NT2/D1 (cell line): ENCODE data around the gene EXOC3L4.
A peak's percentile ranks its signal among the peaks of the same experiment; 100 is the strongest.

Experiments
- DNase-seq: peaks from one replicate; pipeline ENCODE4 v3.0.0-alpha.2; 2011; ENCODE audit warnings: low read depth, low spot score
- H3K27me3 ChIP-seq: 2 replicates; pipeline ENCODE4 v1.6.0; 2011; ENCODE audit warnings: mild to moderate bottlenecking; ENCODE audit not compliant: insufficient read length, insufficient read depth
- H3K36me3 ChIP-seq: 2 replicates; pipeline ENCODE4 v1.6.1; 2011; ENCODE audit warnings: mild to moderate bottlenecking, low read length, mixed read lengths; ENCODE audit not compliant: insufficient read depth, insufficient read length
- H3K4me1 ChIP-seq: 2 replicates; pipeline ENCODE4 v1.5.1; 2011; ENCODE audit not compliant: insufficient read depth, insufficient read length
- H3K4me3 ChIP-seq: 2 replicates; pipeline ENCODE4 v1.5.1; 2011; ENCODE audit warnings: low read depth; ENCODE audit not compliant: insufficient read length
- H3K9ac ChIP-seq: 2 replicates; pipeline ENCODE4 v1.6.0; 2011; ENCODE audit warnings: low read depth; ENCODE audit not compliant: insufficient read length
- H3K9me3 ChIP-seq: 2 replicates; pipeline ENCODE4 v1.5.1; 2011; ENCODE audit warnings: mild to moderate bottlenecking, low read length; ENCODE audit not compliant: insufficient read depth
- SUZ12 ChIP-seq: IDR thresholded peaks from 2 replicates; pipeline ENCODE4 v1.6.1; 2011; ENCODE audit not compliant: insufficient read length, insufficient read depth; ENCODE audit errors: extremely low read depth
- YY1 ChIP-seq: IDR thresholded peaks from 2 replicates; pipeline ENCODE4 v1.6.1; 2011; ENCODE audit not compliant: insufficient read length, insufficient read depth
- ZNF274 ChIP-seq: IDR thresholded peaks from 2 replicates; pipeline ENCODE4 v1.6.1; 2011; ENCODE audit warnings: mild to moderate bottlenecking, low read depth, low read length

The EXOC3L4 gene

DNA sequence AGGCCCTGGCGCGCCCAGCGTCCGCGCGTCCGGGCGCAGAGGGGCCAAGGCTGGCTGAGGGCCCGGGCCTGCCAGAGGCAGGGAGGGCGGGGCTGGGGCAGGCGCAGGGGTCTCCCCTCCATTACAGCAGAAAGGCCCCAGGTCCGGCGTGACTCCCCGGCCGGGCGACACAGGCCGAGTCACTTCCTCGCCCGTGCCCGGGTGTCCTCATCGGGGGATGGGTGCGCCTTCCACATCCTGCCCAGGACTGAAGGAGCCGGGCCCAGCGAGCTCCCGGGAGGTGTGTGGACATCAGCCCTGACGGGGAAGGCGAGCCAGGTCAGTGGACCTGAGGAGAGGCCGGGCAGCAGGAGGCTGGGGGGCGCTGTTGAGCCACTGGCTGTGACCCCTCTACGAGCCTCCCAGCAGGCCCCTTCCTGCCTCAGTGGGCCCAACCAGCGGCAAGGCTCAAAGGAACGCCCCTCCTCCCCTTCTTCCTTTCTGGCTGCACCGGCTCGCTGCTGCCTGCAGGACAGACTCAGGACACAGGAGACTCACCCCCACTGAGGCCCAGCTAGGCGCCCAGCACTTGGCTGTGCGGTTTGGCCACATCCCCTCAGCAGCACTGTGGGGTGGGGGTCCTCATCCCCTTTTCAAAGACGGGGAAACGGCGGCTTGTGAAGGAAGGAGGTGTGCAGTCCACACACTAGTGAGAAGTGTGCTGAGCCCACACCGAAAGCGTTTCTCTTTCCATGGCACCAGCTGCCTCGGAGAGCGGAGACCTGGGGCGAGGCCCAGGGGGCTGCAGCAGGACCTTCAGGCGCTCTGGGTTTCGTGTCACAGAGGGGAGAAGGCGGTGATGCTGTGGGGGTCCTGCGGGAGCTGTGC, 29.3 kb downstream of the EXOC3L4 start:
- no peak for DNase-seq
- Histone ChIP-seq H3K27me3 (no peaks in the 10 kb centered on the region), H3K4me1 (peaks cover 14% of the 10 kb centered on the region), H3K36me3 (peaks cover 35% of the 10 kb centered on the region), H3K9me3 (no peaks in the 10 kb centered on the region), H3K9ac (peak overlapping the region; percentile 67), H3K4me3 (peak overlapping the region; percentile 46)
- TF ChIP-seq SUZ12 (no peak), YY1 (no peak), ZNF274 (no peak)

DNA sequence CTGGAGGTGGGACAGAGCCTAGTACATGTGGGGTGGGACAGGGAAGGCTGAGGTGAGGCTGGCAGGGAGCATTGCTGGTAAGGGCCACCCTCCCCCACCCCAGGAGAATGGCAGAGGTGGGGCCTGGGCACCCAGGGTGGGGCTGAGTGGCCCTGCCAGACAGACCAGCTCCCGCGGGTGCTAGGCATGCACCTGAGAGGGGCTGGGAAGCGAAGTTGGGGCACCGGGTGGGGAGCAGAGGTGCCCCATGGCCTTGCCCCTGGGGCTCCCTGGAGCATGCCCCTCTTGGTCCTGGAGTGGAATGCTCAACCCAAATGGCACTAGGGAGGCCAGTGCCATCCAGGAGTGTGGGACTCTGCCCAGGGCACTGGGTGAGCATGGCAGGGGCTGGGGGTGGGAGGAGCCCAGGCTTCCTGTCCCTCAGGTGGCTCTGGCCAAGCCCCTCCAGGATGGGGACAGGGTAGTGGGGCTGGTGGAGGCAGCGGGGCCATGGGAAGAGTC, 30.0 kb downstream of the EXOC3L4 start:
- no peaks in the 10 kb centered on the region for H3K27me3 ChIP-seq
- TF ChIP-seq ZNF274 (no peak), YY1 (no peak), SUZ12 (no peak)
- H3K4me3 ChIP-seq: no peak overlapping the region
- DNase-seq: no peak
- H3K9me3 ChIP-seq: no peaks in the 10 kb centered on the region
- peak overlapping the region; percentile 67 for H3K9ac ChIP-seq
- H3K4me1 ChIP-seq: peaks cover 18% of the 10 kb centered on the region
- peaks cover 40% of the 10 kb centered on the region for H3K36me3 ChIP-seq

DNA sequence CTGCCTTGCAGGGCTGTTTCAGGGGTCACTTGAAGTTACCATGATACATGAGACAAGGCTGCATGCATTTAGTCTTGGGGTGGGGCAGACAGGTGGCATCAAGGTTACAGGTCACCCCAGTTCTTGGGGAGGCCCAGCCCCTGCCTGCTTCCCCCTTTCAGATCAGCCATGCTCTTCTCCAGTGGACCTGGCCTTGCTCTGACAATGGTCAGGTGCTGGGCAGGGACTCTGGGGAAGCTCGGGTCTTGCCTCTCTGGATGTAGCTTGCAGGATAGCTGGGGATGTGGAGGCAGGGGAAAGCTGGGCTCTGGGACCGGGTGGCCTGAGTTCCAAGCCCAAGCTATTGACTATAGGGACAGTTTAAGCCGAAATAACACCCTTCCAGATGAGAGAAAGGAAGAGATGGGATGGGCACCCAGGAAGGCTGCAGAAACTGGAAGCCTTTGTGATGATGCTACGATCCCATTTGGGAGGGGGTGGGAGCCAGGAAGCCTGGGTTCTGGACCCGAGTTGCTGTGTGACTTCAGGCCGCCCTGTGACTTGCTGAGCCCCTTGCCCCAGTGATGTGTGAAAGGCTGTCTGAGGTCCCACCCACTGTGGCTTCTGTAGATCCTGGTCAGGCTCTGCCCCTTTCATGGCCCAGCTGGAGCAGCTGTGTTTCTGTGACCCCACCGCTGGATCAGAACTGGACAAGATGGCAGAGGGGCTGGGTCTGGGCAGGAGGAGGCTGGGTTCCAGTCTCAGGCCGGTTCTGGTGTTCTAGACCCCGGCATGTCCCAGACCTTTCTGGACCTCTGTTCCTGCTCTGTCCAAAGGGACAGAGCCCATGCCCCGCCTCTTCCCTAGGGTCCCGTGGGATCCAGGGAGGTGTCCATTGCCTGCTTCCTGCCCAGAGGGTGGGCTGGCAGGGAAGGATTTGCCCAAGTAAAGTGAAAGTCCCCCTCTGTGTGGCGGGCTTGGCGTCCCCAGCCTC, 30.9 kb downstream of the EXOC3L4 start:
- Histone ChIP-seq H3K4me1 (peaks cover 22% of the 10 kb centered on the region), H3K27me3 (no peaks in the 10 kb centered on the region), H3K4me3 (no peak overlapping the region), H3K9ac (no peak overlapping the region), H3K36me3 (peaks cover 48% of the 10 kb centered on the region), H3K9me3 (no peaks in the 10 kb centered on the region)
- no peak for DNase-seq
- TF ChIP-seq ZNF274: no peak
- no peak for TF ChIP-seq SUZ12
- TF ChIP-seq YY1: no peak

DNA sequence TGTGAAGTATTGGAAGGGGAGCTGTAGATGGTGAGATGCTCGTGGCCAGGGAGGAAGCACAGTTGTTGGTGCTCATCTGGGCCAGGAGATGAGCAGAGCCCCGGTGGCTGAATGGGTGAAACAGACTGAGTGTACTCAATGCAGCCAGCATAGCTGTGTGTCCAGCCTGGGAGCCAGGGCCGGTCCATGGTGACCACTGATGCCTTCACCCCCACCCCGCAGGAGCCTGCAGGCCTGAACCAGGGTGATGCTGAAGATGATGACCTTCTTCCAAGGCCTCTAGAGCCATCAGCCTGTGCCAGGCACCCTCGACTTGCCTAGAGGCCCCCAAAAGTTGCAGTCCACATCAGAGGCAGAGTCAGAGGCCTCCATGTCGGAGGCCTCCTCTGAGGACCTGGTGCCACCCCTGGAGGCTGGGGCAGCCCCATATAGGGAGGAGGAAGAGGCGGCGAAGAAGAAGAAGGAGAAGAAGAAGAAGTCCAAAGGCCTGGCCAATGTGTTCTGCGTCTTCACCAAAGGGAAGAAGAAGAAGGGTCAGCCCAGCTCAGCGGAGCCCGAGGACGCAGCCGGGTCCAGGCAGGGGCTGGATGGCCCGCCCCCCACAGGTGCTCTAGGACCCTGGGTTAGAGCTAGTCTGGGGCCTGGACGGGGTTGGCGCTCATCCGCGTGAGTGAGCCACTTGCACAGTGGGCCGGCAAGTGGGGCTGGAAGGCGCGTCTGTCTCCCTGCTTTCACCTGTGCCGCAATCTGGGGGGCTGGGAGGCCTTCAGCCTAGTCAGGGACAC, 31.8 kb downstream of the EXOC3L4 start:
- no peak overlapping the region for H3K4me3 ChIP-seq
- H3K36me3 ChIP-seq: peaks cover 56% of the 10 kb centered on the region
- TF ChIP-seq SUZ12 (no peak), YY1 (no peak), ZNF274 (no peak)
- no peaks in the 10 kb centered on the region for H3K9me3 ChIP-seq
- no peak overlapping the region for H3K9ac ChIP-seq
- peaks cover 21% of the 10 kb centered on the region for H3K4me1 ChIP-seq
- H3K27me3 ChIP-seq: no peaks in the 10 kb centered on the region
- DNase-seq: no peak

DNA sequence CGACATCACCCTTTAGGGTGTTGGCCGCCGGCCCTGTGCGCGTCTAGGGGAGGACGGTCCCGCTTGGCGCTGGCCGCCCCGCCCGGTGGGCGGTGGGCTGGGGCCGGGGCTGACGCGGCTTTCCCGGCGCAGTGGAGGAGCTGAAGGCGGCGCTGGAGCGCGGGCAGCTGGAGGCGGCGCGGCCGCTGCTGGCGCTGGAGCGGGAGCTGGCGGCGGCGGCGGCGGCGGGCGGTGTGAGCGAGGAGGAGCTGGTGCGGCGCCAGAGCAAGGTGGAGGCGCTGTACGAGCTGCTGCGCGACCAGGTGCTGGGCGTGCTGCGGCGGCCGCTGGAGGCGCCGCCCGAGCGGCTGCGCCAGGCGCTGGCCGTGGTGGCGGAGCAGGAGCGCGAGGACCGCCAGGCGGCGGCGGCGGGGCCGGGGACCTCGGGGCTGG, 32.4 kb downstream of the EXOC3L4 start:
- H3K27me3 ChIP-seq: no peaks in the 10 kb centered on the region
- peaks cover 62% of the 10 kb centered on the region for H3K36me3 ChIP-seq
- TF ChIP-seq SUZ12 (no peak), YY1 (no peak), ZNF274 (no peak)
- no peak overlapping the region for H3K4me3 ChIP-seq
- H3K9ac ChIP-seq: no peak overlapping the region
- no peaks in the 10 kb centered on the region for H3K9me3 ChIP-seq
- no peak for DNase-seq
- H3K4me1 ChIP-seq: peaks cover 20% of the 10 kb centered on the region

DNA sequence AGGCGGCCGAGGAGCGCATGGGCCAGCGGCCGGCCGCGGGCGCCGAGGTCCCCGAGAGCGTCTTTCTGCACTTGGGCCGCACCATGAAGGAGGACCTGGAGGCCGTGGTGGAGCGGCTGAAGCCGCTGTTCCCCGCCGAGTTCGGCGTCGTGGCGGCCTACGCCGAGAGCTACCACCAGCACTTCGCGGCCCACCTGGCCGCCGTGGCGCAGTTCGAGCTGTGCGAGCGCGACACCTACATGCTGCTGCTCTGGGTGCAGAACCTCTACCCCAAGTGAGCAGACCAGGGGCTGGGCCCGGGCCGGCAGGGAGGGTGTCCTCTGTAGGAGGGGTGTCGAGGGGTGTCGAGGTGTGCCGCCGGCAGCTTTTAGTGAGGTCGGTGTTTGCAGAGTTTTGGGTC, 32.8 kb downstream of the EXOC3L4 start:
- Histone ChIP-seq H3K27me3 (no peaks in the 10 kb centered on the region), H3K9ac (no peak overlapping the region), H3K4me3 (no peak overlapping the region), H3K36me3 (peaks cover 66% of the 10 kb centered on the region), H3K4me1 (peaks cover 20% of the 10 kb centered on the region), H3K9me3 (no peaks in the 10 kb centered on the region)
- DNase-seq: no peak
- no peak for TF ChIP-seq SUZ12
- TF ChIP-seq ZNF274: no peak
- no peak for TF ChIP-seq YY1
